Lower lobe of right lung (tissue), 2 donors: Measurements from ENCODE around the gene FAM3C. TPM values are rescaled to one million over a fixed set of nuclear protein-coding genes. Genes with fewer than 3 reads are reported as not detected.

Experiments
- ATAC-seq, 2 donors: fragments of 200-7000 bp; cut with Tn5 transposase; one replicate each; pipeline ENCODE4 v1.9.1; 2020 to 2022; ENCODE audit warnings: mild to moderate bottlenecking in 2 of 2, moderate library complexity in 2 of 2
- DNase-seq: peaks from one replicate; pipeline ENCODE4 v3.0.0-alpha.2; 2020
- H3K27ac ChIP-seq: fragments of 200-600 bp; one replicate; pipeline ENCODE4 v1.8.0; 2022
- H3K27me3 ChIP-seq: fragments of 200-600 bp; one replicate; pipeline ENCODE4 v1.8.0; 2022; ENCODE audit warnings: low read depth
- H3K36me3 ChIP-seq: fragments of 200-600 bp; one replicate; pipeline ENCODE4 v1.8.0; 2022; ENCODE audit warnings: mild to moderate bottlenecking
- H3K4me1 ChIP-seq: fragments of 200-600 bp; one replicate; pipeline ENCODE4 v1.8.0; 2022
- H3K4me3 ChIP-seq: fragments of 200-600 bp; one replicate; pipeline ENCODE4 v1.8.0; 2022; ENCODE audit warnings: mild to moderate bottlenecking
- H3K9me3 ChIP-seq: fragments of 200-600 bp; one replicate; pipeline ENCODE4 v1.8.0; 2022
- intact Hi-C: fragments of 100-400 bp; cut with DNase I; formaldehyde crosslinking; loops from one replicate; pipeline ENCODE4 v1.11.0; 2022
- total RNA-seq: library from RNA; stranded (reverse); fragmentation: NEBNext Ultra II Directional; extraction: Animal tissue kit (Norgen Biotek cat#: 25700); gene quantifications from one replicate; pipeline ENCODE4 v1.2.1, GENCODE V29; 2021
- TF ChIP-seq, protein P1 (sequence below): fragments of 200-600 bp; IDR thresholded peaks from one replicate; pipeline ENCODE4 v1.8.0; 2022; ENCODE audit warnings: antibody characterized with exemption, mild to moderate bottlenecking
- donor health status: DM: no; HTN: yes; CAD: no; lungs with severe emphysema.

The FAM3C gene
- total RNA-seq, 1 donor from 2014 or later = 35.3 TPM

DNA sequence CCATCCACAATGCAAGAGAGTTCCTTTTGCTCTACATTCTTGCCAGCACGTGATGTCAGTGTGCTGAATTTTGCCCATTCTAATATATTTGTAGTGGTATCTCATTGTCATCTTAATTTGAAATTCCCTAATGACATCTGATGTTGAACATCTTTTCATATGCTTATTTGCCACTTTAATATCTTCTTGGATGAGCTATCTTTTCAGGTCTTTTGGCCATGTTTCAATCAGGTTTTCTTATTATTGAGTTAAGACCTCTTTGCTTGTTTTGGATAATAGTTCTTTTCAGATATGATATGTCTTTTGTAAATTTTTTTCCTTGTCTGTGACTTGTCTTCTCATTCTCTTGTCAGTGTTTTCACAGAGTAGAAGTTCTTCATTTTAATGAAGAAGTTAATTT lies 20.4 kb upstream of the FAM3C start:
- TF ChIP-seq, protein P1, sequence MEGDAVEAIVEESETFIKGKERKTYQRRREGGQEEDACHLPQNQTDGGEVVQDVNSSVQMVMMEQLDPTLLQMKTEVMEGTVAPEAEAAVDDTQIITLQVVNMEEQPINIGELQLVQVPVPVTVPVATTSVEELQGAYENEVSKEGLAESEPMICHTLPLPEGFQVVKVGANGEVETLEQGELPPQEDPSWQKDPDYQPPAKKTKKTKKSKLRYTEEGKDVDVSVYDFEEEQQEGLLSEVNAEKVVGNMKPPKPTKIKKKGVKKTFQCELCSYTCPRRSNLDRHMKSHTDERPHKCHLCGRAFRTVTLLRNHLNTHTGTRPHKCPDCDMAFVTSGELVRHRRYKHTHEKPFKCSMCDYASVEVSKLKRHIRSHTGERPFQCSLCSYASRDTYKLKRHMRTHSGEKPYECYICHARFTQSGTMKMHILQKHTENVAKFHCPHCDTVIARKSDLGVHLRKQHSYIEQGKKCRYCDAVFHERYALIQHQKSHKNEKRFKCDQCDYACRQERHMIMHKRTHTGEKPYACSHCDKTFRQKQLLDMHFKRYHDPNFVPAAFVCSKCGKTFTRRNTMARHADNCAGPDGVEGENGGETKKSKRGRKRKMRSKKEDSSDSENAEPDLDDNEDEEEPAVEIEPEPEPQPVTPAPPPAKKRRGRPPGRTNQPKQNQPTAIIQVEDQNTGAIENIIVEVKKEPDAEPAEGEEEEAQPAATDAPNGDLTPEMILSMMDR = no peak
- Histone ChIP-seq H3K4me1 (no peaks in the 10 kb centered on the region), H3K36me3 (no peaks in the 10 kb centered on the region), H3K4me3 (no peak overlapping the region), H3K9me3 (no peaks in the 10 kb centered on the region), H3K27ac (no peak overlapping the region), H3K27me3 (no peaks in the 10 kb centered on the region)
- no peak for DNase-seq
- intact Hi-C loops = no loop called here
- no peak for ATAC-seq

DNA sequence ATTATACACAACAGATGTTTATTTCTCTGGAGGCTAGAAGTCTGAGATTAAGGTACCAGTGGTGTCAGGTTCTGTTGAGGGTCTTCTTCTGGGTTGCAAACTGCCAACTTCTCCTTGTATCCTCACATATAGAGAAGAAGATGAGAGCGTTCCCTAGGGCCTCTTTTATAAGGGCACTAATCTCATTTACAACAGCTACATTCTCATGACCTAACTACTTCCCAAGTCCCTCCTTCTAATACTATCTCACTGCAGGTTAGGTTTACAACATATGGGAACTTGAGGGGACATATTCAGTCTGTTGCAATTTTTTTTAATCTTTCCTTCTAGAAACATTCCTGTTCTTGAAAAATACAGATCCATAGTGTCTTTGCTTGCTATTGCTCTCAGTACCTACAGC lies 18.3 kb upstream of the FAM3C start:
- no peak overlapping the region for H3K4me3 ChIP-seq
- H3K4me1 ChIP-seq = no peaks in the 10 kb centered on the region
- TF ChIP-seq, protein P1 = no peak
- intact Hi-C loops = no loop called here
- no peaks in the 10 kb centered on the region for H3K27me3 ChIP-seq
- H3K36me3 ChIP-seq = no peaks in the 10 kb centered on the region
- H3K27ac ChIP-seq = no peak overlapping the region
- DNase-seq = no peak
- no peaks in the 10 kb centered on the region for H3K9me3 ChIP-seq
- no peak for ATAC-seq

DNA sequence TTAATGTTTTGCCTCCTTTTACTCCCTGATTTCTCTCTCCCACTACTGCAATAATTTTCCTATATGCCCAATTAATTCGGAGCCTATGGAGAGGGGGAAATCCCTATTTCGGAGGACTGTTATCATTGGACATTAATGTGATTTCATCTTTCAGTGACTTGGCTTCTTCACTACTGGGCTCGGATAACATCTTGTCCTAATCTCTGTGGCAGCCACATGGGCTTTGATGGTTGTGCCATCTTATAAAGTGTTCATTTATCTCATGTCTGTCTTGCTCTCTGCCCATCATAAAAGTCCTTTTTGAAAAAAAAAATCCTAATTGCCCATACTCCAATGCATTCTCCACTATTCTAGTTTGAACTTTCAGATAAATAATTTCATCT lies 15.5 kb upstream of the FAM3C start:
- H3K27ac ChIP-seq = no peak overlapping the region
- H3K36me3 ChIP-seq = no peaks in the 10 kb centered on the region
- ATAC-seq (no peak), DNase-seq (no peak)
- no peak overlapping the region for H3K4me3 ChIP-seq
- no peaks in the 10 kb centered on the region for H3K27me3 ChIP-seq
- TF ChIP-seq, protein P1 = no peak
- intact Hi-C loops = no loop called here
- no peaks in the 10 kb centered on the region for H3K9me3 ChIP-seq
- H3K4me1 ChIP-seq = no peaks in the 10 kb centered on the region

DNA sequence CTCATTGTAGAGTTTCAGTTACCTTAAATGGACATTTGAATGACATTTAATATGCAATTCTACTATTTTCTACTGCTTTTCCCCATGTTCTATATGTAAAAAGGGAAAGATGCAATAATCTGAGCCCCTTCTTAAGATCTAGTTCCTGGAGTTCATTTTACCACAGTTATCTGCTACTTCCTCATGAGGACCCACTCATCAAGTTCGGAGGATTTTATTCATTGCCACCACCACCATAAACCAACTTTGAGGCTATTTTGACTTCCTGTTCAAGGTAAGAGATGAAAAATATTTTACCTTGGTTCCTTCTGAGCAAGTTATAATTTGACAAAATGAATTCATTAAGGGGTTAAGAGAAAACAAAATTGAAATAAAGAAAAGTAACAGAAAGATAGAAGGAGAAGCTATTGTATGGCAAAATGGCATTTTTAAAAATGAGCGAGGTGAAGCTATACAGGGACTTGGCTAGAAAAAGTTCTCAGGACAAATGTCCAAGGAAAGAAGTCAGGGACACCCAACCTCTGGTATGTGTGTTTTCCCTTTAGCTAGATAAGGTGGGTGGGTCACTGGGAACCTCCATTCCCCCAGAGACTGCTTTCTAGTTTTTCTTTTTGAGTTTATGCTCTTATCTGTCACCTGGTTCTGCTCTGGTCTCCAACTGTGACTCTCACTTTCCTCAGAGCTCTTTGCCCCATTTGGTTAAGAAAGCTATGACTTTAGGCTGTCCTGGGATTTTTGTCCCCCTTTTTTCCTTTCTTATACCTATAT lies 14.9 kb upstream of the FAM3C start:
- H3K4me1 ChIP-seq = no peaks in the 10 kb centered on the region
- H3K27me3 ChIP-seq = no peaks in the 10 kb centered on the region
- no peak overlapping the region for H3K4me3 ChIP-seq
- ATAC-seq = no peak
- intact Hi-C loops = no loop called here
- DNase-seq = no peak
- no peaks in the 10 kb centered on the region for H3K9me3 ChIP-seq
- H3K27ac ChIP-seq = no peak overlapping the region
- TF ChIP-seq, protein P1 = no peak
- no peaks in the 10 kb centered on the region for H3K36me3 ChIP-seq

DNA sequence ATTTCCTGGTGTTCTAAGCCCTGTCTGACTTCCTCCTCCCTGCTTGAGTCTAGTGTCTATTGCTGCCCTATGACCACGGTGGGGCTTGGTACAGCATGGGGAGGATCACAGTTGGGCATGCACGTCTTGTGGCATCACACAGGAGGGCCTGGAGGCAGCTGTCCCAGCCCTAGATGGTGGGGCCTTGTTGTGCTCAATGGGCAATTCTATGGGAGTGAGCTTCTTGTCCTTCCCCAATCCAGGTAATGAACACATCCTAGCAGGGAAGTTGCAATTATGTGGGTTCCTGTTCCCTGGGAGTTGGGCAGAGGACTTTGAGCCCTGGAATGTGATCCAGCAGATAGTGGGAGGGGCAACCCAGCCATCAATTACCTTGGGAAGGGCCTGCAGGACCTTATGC lies 10.8 kb upstream of the FAM3C start:
- Histone ChIP-seq H3K4me3 (no peak overlapping the region), H3K36me3 (no peaks in the 10 kb centered on the region), H3K27ac (no peak overlapping the region), H3K4me1 (no peaks in the 10 kb centered on the region), H3K27me3 (no peaks in the 10 kb centered on the region), H3K9me3 (no peaks in the 10 kb centered on the region)
- DNase-seq (no peak), ATAC-seq (no peak)
- intact Hi-C loops = no loop called here
- TF ChIP-seq, protein P1 = no peak
